GM18951 (cell line): Measurements from ENCODE around the gene SPOPL.
A peak's percentile ranks its signal among the peaks of the same experiment; 100 is the strongest.
"Not testable (repeated sequence)": the region's sequence is repeated elsewhere in the genome, so short reads cannot be mapped to it uniquely, and the experiment has no call there.

Experiments used
- POLR2A ChIP-seq: IDR thresholded peaks from 4 replicates; pipeline ENCODE4 v1.6.1; 2011; ENCODE audit warnings: mild to moderate bottlenecking; ENCODE audit not compliant: insufficient read length, insufficient read depth; ENCODE audit errors: extremely low read depth
- in situ Hi-C: fragments of 300-500 bp; cut with MboI; formaldehyde crosslinking; loops from one replicate; pipeline ENCODE4 v1.12.0; 2022; ENCODE audit warnings: low sequenced_read_pairs, mixed read lengths, inconsistent platforms; ENCODE audit not compliant: unreplicated experiment

The SPOPL gene

DNA sequence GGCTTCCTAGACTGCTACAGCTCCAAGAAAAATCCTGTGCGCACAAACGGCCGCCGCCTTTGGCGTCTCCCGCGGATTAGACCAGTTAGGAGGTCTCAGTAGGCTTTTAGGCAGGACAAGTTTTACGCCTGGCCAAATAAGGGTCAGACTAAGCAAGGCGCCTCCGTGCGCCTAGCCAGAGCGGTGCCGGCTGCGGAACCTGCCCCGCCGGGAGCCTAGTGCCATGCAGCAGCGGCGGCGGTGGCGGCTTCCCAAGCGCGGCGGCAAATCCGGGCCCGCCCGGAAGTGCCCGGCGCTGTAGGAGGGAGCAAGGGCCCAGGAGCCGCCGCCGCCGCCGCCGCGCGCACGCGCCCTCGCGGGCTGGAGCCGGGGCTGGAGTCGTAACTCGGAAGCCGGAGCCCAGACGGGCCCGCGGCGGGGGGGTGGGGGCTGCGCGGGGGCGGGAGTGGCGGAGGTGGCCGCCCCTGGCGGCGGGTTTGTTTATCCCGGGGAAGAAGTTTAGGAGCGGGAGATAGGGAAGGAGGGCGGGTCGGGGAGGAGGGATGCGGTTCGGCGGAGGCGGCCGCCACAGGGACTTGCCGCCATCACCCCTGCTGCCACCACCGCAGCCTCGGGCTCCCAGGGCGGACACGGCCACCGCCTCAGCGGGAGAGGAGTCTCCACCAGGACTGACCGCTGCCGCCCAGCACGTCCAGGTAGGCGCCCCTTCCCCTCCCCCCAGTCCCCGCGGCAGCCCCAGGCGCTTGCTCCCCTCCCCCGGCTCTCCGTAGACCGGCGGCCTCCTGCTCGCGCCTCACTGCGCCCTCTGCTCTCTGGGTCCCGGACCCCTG, at the start of gene SPOPL:
TSS of gene SPOPL (plus strand) at position 346 of the 830 bp plus-strand sequence. CDS start 48,447 bp downstream, outside the sequence.
- in situ Hi-C loops: no loop called here
- TF ChIP-seq POLR2A: peak; percentile 94

DNA sequence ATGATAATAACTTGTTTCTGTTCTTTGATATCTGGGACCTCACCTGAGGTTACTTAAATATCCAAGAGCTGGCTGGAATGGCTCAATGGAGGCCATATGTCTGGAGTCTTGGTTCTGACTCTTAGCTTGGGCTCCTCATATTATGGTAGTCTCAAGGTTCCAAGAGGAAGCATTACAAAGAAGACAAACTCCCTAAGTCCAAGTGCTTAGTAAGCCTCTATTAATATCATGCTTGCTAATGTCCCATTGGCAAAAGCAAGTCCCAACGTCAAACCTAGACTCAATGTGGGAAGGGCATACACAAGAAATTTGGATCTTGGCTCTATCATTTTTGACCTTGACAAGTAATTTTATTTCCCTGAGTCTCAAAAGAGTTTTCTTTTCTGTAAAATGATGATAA, 49.2 kb upstream of the SPOPL start:
- no peak for TF ChIP-seq POLR2A
- in situ Hi-C loops: no loop called here

DNA sequence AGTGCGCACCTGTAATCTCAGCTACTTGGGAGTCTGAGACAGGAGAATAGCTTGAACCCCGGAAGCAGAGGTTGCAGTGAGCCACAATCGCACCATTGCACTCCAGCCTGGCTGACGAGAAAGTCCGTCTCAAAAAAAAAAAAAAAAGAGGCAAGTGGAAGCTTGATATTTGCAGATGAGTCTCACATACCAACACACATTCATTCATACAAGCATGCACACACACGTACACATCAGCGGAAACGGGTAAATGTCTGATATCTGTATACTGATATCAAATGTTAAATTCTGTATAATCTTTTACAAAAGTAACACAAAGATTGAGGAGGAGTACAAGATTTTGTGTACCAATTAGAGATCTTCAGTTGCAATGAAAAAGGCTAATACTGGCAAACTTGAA, 47.8 kb upstream of the SPOPL start:
- no peak for TF ChIP-seq POLR2A
- in situ Hi-C loops: no loop called here

DNA sequence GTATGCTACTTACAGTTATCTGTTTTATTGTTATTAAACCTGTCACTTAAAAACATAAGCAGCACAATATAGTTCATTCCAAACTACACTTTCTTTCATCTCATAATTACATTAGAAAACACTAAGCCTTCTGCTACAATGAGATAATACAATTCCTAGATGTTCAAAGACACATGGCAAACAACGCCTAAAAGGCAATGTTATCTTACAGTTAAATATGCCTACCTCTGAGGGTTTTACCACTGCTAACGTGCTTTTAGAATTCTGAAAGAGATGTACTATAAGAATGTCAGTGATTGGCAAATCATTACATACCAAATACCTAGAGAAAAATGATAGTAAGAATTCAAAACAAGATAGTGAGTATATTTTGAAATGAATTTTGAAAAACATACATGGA, 46.8 kb upstream of the SPOPL start:
- in situ Hi-C loops: no loop called here
- no peak for TF ChIP-seq POLR2A

DNA sequence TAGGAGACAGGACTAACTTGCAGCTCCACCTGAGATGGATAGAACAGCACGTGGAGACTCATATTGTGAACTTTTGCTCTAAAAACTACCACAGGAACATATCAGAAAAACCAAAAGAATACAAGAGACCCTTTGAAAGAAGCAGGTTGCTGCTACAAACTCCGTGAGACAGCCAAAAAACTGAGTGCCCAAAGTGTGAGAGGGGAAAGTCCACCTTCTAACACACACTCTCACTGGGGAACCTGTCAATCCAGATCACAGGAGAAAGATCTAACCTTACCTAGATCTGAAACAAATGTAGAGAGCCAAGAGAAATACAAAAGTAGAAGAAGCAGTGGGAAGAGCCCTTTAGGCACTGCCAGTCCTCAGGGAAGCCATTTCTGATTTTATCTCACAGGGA, 46.3 kb upstream of the SPOPL start:
- no peak for TF ChIP-seq POLR2A

DNA sequence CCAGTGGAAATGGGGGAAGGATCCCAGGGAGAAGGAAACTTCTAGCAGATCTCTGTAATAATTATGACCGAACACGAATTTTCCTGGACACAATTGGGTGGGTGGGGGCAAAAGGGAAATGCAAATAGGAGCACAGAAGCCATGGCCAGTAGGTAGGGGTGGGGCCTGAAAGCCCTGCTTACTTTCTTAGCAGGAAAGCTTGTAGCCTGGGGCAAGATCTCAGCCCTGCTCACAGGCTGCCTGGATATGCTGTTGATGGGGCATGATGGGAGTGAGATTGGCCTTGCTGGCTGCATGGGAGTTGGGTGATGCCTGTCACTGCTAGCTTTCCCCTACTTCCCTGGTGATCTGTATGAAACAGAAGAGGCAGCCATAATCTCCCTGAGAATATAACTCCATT, 45.9 kb upstream of the SPOPL start:
- in situ Hi-C loops: no loop called here
- no peak for TF ChIP-seq POLR2A

More for the DNA sequence above, 46.3 kb upstream of the SPOPL start:
- in situ Hi-C loops: no loop called here

DNA sequence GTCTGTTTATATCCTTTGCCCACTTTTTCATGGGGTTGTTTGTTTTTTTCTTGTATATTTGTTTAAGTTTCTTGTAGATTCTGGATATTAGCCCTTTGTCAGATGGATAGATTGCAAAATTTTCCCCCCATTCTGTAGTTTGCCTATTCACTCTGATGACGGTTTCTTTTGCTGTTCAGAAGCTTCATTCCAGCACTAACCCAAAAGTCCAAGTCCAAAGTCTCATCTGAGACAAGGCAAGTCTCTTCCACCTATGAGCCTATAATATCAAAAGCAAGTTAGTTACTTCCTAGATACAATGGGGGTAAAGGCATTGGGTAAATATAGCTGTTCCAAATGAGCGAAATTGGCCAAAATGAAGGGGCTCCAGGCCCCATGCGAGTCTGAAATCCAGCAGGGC, 38.9 kb upstream of the SPOPL start:
- in situ Hi-C loops: not testable (repeated sequence)

DNA sequence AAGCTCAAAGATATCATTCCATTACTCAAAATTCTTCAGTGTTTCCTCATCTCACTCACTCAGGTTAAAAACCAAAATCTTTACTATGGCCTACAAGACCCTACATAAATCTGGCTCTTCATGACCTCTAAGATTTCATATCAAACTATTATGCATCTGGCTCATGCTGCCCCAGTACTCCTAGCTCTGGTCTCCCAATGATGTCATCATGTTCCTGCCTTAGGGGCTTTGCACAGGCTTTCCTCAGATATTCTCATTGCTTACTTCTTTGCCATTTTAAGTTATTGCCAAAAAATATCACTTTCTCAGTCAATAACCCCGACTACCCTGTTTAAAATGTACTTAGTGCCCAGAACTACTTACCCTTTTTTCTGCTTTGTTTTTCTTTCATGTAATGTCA, 33.0 kb upstream of the SPOPL start:
- TF ChIP-seq POLR2A: no peak
- in situ Hi-C loops: no loop called here

DNA sequence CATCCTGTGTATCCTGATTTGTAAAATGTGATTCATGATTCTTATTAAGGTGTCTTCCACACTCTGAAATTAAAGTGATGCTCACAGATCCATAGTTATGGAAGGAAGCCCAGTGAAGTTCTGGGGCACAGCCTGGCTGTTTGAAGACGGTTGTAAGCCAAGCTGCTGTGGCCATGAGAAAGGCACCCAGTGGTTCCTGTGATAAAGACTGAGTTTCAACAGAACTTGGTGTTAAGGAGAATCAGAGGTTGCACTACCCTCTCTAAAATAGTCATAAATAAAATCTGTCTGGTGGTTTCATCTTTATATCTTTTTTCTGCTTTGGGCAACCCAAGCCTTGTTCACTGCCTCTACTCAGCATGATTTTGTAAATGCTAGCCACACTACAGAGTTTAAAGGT, 32.2 kb upstream of the SPOPL start:
- in situ Hi-C loops: no loop called here
- TF ChIP-seq POLR2A: no peak

DNA sequence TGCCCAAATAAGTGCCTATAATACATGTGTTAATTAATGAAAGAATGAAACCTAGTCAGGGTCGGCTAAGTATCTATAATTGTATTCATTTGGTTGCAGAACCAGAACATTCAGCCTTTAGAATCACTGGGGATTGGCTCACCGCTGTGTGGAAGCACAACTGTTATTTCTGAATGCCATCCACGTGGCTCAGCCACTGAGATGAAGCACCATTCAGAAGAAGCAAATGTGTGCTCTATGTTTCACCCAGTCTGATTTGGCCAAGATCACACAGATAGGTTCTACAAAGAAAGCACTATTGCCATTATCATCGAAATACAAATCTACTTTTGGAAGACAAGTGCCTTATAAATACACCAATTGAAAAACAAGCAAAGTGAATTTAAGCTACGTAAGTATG, 30.6 kb upstream of the SPOPL start:
- no peak for TF ChIP-seq POLR2A
- in situ Hi-C loops: no loop called here

DNA sequence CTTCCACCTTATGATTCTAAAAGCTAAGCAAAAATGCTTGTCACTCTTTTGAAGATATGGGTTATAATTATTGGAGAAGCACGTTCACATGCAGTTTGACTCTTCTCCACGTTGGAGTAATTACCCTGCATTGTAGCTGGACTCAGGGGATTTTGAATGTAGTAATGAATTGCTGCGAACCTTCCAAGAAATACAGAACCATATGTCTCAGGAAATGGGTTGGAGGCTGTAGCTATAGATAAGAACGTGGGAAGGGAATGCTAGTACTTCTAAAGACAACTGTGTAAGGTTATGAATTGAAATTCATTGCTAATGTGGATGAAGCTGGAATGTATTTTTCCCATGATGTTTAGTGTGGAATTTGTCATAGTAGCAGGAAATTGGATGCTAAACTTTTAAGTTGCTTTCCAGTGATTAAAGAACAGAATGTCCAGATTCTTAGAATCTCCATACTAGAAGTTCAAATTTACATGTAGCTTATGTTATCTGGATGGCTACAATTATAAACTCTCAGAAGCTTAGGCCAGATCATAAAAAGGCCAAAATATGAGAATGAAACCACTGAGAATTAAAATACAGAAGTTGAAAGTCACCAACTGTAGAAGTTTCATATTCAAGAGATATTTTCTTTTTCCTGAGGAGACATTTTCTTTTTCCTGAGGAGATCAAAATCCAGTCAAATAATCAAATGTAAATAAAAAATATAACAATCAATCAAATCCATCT, 27.3 kb upstream of the SPOPL start:
- in situ Hi-C loops: no loop called here
- no peak for TF ChIP-seq POLR2A

DNA sequence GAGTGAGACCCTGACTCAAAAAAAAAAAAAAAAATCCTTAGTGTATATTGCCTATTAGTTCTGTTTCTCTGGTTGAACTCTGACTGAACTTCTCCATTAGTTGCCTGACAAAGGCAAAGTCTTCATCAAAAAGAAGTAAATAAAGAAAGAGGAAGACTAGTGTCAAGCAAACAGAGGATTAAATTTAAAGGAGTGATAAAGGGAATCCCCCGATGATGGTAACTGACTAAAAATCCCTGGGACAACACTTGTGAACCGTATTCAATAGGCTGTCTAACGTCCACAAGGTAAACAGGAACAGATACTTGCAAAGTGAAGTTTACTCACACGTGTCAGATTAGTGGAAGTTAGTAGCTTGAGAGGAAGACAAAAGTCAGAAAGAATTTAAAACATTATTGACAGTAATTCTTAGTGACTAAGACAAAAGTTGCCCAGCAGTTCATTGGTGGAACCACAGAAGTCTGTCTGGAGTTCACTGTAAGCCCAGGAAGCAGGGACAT, 26.2 kb upstream of the SPOPL start:
- TF ChIP-seq POLR2A: no peak
- in situ Hi-C loops: no loop called here

DNA sequence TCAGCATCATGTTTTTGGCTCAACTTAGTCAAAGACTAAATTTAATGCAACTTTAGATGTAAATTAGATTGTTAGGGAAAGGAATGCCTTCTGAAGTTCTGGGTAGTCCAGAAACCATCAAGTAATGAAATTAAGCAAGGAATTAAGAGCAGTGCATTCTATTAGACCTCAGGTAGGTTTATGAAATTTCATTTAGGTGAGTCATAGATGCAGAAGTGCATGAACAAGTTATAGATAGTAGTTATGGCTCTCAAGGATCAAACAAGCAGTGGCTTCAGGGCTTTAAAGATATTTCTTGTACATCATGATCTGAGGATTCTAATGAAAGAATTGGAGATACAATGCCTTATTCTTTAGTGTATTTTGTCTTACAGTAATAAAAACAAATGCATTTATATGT, 25.4 kb upstream of the SPOPL start:
- TF ChIP-seq POLR2A: no peak
- in situ Hi-C loops: no loop called here

DNA sequence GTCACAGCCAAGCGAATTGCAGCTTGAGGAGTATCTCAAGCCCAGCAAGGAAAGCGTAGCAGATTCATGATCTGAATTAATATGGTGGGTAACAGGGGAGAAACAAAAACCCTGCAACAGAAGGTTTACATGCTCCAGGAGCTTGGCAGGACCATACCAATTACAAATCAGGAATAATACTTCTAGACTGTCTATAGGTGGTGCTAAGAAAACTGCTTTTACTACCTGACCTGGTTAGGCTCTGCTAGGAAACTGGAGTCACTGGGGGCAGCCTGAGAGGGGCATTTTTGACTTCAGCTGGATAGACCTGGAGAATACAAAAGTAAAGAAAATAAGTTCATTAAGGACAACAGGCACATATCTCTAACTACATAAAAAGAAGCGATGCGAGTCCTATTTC, 24.6 kb upstream of the SPOPL start:
- TF ChIP-seq POLR2A: no peak
- in situ Hi-C loops: no loop called here

DNA sequence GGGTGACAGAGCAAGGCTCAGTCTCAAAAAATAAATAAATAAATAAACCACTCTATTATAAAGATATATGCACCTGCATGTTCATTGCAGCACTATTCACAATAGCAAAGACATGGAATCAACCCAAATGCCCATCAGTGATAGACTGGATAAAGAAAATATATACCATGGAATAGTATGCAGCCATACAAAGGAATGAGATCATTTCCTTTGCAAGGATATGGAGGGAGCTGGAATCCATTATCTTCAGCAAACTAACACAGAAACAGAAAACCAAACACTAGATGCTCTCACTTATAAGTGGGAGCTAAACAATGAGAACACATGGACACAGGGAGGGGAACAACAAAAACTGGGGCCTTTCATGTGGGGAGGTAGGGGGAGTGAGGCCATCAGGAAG, 18.8 kb upstream of the SPOPL start:
- in situ Hi-C loops: not testable (repeated sequence)
